Fibroblast of skin of scalp (primary cell): ENCODE measurements around the gene MAP7D3. TPM values are rescaled to one million over a fixed set of nuclear protein-coding genes. Genes with fewer than 3 reads are reported as not detected.
A peak's percentile ranks its signal among the peaks of the same experiment; 100 is the strongest.
"Not testable (repeated sequence)": the region's sequence is repeated elsewhere in the genome, so short reads cannot be mapped to it uniquely, and the experiment has no call there.

Experiments used
- DNase-seq: peaks from one replicate; pipeline ENCODE4 v3.0.0-alpha.2; 2013
- polyA plus RNA-seq, 2 experiments: library from polyadenylated mRNA; unstranded; fragments of 120-200 nt; gene quantifications; one replicate each; pipeline ENCODE4 v1.2.1, GENCODE V29; 2013; ENCODE audit not compliant: insufficient read length in 2 of 2

MAP7D3 gene, protein sequence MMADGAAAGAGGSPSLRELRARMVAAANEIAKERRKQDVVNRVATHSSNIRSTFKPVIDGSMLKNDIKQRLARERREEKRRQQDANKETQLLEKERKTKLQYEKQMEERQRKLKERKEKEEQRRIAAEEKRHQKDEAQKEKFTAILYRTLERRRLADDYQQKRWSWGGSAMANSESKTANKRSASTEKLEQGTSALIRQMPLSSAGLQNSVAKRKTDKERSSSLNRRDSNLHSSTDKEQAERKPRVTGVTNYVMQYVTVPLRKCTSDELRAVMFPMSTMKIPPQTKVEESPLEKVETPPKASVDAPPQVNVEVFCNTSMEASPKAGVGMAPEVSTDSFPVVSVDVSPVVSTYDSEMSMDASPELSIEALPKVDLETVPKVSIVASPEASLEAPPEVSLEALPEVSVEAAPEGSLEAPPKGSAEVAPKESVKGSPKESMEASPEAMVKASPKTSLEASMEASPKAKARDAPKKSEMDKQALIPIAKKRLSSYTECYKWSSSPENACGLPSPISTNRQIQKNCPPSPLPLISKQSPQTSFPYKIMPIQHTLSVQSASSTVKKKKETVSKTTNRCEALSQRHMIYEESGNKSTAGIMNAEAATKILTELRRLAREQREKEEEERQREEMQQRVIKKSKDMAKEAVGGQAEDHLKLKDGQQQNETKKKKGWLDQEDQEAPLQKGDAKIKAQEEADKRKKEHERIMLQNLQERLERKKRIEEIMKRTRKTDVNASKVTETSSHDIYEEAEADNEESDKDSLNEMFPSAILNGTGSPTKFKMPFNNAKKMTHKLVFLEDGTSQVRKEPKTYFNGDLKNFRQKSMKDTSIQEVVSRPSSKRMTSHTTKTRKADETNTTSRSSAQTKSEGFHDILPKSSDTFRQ
- 31.9 TPM for polyA plus RNA-seq (2013, experiment 1 of 2; ENCODE audit: insufficient read length)
- 36.8 TPM for polyA plus RNA-seq (2013, experiment 2 of 2; ENCODE audit: insufficient read length)

DNA sequence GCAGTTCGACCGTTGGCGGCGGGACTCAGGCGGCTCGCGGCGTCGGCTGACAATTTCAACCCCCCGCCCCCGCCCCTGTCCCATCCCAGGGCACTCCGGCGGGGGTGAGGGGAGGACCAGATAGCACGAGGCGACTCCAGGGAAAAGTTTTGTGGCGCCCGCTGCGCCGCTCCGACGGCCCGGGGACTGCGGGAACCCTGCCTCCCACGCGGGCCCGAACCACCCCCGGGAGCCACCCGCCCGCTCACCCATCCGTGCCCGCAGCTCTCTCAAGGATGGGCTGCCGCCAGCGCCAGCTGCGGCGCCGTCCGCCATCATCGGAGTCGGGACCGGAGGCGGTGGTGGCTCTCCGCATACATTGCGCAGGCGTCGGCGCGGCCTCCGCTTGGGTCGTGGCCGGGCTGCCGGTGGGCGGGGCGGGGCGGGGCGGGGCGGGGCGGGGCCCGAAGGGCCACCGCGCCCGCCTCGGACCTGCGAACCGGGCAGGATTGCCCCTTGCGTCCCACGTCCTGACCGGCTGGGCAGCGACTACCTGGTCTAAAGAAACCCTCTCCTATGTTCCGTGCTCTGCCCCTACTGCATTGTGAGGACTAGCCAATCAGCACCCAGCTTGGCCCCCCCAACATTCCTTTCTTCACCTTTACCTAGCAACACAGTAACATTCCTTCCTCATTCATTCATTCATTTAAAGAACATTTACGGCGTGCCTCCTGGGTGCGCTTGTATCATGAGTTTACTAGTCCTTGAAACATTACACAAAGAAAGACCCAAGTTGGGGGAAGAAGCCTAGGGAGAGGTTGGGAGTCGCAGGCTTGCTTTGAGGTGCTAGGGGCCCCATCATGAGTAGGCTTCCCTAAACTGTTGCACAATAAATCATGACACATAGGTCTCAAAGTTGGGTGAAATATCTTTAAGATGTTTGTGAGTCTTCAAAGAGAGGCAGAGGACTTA lies at the start of gene MAP7D3:
MAP7D3 (minus strand) TSS at position 360 of the 951 bp plus-strand sequence; CDS start at position 318, 42 bp downstream.
- DNase-seq = peak; percentile 58

DNA sequence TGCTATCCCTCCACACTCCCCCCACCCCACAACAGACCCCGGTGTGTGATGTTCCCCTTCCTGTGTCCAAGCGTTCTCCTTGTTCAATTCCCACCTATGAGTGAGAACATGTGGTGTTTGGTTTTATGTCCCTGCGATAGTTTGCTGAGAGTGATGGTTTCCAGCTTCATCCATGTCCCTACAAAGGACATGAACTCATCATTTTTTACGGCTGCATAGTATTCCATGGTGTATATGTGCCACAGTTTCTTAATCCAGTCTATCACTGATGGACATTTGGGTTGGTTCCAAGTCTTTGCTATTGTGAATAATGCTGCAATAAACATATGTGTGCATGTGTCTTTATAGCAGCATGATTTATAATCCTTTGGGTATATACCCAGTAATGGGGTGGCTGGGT lies 49.5 kb upstream of the MAP7D3 start, which contains the start of gene ADGRG4:
ADGRG4 (plus strand) TSS at position 243 of the 400 bp plus-strand sequence. CDS start 7,815 bp downstream, outside the sequence.
- DNase-seq = not testable (repeated sequence)

DNA sequence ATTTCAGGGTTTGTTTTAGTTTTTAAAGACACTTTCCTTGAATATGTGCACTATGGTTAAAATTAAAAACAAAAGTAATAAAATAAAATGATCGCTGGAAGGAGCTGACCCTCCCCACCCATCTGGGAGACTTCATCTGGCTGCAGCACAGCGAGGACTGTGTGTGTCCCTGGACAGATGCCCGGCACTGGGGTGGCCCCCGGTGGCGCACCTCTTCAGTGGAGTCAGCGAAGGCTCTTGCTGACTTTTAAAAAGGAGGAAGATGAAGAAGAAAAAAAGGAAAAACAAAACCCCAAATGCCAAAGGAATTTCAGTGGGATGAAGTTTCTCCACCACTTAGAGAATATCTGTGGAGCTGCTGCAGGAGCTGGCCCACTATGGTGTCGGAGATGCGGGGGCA lies 44.2 kb upstream of the MAP7D3 start:
- no peak for DNase-seq

- no peak for DNase-seq
These were observed 41.5 kb upstream of the MAP7D3 start for GRCh38 chrX:136292656-136293055.

- DNase-seq = no peak
These were observed 40.6 kb upstream of the MAP7D3 start for GRCh38 chrX:136291824-136292223.

- DNase-seq = not testable (repeated sequence)
These were observed 35.2 kb upstream of the MAP7D3 start for GRCh38 chrX:136286375-136286774.

GRCh38 chrX:136275553-136275952 lies 24.4 kb upstream of the MAP7D3 start:
- no peak for DNase-seq

- DNase-seq = no peak
These were observed 22.8 kb upstream of the MAP7D3 start for GRCh38 chrX:136273986-136274385.

GRCh38 chrX:136272325-136272724 lies 21.1 kb upstream of the MAP7D3 start:
- peak; percentile 31 for DNase-seq

DNA sequence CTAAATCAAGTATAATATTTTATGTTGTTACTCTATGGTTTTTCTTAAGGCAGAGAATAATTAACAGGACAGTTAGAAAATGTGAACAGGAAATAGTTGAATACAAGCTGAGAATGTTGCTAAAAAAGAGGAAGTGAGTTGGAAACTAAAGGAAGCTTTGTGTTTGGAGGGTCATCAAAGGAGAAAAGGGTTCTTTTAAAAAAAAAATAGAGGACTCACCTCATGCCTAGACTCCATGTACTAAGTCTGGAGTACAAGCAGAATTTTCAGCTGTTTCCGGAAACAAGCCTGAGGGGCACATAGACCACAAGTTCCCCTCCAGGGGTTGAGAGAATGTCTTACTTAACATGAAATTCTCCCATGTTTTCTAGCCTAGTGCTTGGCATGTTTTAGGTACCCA lies 20.1 kb upstream of the MAP7D3 start:
- DNase-seq = no peak

- DNase-seq = no peak
These were observed 18.7 kb upstream of the MAP7D3 start for GRCh38 chrX:136269921-136270320.

DNA sequence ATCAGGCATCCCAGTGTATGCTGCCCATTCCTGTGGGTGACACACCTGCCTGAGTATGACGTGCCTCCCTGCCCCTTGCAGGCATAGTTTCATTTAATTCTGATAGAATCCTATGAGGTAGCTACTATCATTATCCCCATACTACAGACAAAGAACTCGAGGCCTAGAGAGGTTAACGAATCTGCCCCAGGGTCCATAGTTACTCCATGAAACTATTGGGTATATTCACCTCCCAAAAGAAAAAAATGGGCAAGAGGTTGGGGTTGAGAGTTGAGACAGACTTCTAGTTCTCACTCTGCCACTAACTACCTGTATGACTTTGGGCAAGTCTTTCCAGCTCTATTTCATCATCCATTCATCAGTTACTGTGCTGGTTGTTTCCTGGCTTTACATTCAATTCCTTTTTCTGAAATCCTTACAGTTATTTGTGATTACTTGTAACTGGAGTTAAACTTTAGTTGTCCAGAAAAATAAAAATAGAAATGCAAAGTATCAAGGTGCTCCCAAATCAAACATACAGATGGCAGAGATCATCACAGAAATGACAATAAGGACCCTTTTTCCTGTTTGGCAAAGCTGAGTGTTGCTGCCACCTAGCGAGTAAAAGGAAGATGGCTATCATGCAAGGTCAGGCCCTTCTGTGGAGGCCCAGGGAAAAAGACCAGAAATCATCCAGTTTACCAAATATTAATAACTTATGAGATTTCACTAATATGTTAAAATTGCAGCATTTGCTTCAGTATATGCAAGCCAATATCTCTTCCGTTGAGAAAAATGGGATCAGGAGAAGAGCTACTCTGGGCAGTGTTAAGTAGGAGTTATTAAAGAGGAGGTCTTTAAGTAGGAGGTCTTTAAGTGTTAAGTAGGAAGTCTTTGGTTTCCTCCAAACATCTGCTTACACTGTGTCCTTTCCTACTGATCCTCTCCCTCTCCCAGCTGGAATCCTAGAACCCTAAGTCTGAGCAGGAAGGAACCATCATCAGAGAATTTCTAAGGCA lies 17.1 kb upstream of the MAP7D3 start:
- DNase-seq = peak; percentile 52

DNA sequence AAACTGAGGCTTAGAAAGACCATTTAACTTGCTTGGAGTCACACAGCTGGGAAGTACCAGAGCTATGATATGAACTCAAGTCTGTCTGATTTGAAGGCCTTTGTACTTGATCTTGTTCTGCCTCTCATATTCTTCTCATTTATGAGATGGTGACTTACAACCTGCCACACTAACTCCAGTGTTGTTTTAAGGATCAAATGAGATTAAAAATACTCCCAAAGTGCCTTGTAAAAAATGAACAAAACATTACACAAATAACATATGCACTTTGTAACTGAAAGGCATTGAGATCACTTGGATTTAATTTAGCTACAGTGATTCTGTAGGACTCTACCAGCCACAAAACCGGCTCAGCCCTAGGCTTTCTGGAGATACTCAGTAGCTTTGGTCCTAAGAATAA lies 15.6 kb upstream of the MAP7D3 start:
- DNase-seq = no peak

- no peak for DNase-seq
These were observed 11.7 kb upstream of the MAP7D3 start for GRCh38 chrX:136262812-136263315.

- DNase-seq = no peak
These were observed 11.0 kb upstream of the MAP7D3 start for GRCh38 chrX:136262243-136262642.

- DNase-seq = no peak
These were observed 10.1 kb upstream of the MAP7D3 start for GRCh38 chrX:136261321-136261720.

GRCh38 chrX:136260776-136261175 lies 9.6 kb upstream of the MAP7D3 start:
- peak; percentile 97 for DNase-seq

DNA sequence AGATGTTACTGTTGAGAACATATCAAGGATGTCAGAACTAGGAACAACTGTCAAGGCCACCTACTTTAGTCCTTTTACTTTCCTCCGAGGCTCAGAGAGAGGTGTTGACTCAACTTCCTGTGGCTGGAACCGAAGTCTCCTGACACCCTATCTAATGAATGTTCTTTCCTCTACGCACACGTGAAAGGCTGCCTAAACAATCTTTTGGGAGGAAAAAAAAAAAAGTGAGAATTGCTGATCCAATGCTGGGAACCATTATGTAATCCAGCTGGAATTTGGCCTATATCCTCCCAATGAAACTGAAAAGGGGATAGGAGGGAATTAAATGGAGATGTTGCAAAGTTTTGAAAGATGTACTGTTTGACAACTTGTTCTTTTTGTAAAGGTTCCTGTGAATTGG lies 8.3 kb upstream of the MAP7D3 start:
- peak; percentile 82 for DNase-seq

DNA sequence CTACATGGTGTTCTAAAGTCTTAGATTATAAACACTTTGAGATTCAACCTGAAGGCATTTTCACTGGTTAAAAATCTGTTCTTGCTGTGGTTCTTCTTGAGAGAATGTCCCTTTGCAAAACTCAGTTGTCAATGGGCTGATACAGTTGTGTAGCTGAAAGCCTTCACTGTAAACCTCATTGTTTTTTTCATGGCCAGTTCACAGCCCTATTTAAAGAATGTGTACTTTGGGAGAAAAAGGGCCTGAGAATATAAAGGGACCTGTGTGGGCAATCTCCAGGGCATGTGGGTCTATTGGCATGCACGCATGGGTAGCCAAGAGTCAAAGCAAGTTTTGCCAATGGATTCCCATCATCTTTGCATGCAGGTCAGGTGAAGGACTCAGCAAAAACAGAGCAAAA lies 7.8 kb upstream of the MAP7D3 start:
- DNase-seq = no peak

DNA sequence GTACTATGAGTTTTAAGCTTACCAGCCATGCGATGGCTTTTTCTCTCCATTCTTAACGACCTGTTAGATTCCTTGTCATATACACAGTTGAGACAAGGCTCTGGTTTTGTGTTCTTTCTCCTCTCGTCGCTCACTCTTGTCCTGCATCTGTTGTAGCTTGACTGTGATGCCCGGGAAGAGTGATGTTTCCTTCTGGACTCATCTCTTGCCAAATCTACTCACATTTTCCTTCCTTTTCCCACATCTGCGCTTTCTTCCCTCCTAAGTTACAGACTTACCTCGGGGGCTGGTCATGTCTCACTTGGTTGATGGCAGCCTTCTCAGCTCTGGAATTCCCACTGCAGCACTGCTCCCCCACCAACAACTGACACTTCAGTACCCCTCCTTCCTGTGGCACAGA lies 4.8 kb upstream of the MAP7D3 start:
- DNase-seq = no peak

GRCh38 chrX:136255541-136255940 lies 4.3 kb upstream of the MAP7D3 start:
- peak; percentile 23 for DNase-seq
